Nephron progenitor cell (in vitro differentiated cells): ENCODE data around the gene TMEM178B.

ENCODE experiments used
- DNase-seq: peaks from one replicate; pipeline ENCODE4 v3.0.0; 2021
- H3K27ac Mint-ChIP-seq: 2 replicates; pipeline ENCODE4 v1.8.0; 2021; ENCODE audit warnings: mild to moderate bottlenecking, moderate library complexity, mixed read lengths
- H3K27me3 Mint-ChIP-seq: 2 replicates; pipeline ENCODE4 v1.8.0; 2021; ENCODE audit warnings: mild to moderate bottlenecking, low read depth, mixed read lengths; ENCODE audit not compliant: poor library complexity
- H3K36me3 Mint-ChIP-seq: 2 replicates; pipeline ENCODE4 v1.8.0; 2021; ENCODE audit warnings: low read depth, mixed read lengths
- H3K4me1 Mint-ChIP-seq: 2 replicates; pipeline ENCODE4 v1.8.0; 2021; ENCODE audit warnings: mixed read lengths
- H3K4me3 Mint-ChIP-seq: 2 replicates; pipeline ENCODE4 v1.8.0; 2021; ENCODE audit warnings: mild to moderate bottlenecking, moderate library complexity, mixed read lengths
- H3K9me3 Mint-ChIP-seq: 2 replicates; pipeline ENCODE4 v1.8.0; 2021; ENCODE audit warnings: mild to moderate bottlenecking, moderate library complexity, mixed read lengths
- TF ChIP-seq, protein P1 (sequence below): fragments of 200-600 bp; sonication (generic); IDR thresholded peaks from 2 replicates; pipeline ENCODE4 v1.5.0; 2021; ENCODE audit warnings: antibody characterized with exemption

Gene TMEM178B

GRCh38 chr7:141313896-141314295 lies 240.0 kb downstream of the TMEM178B start:
- Mint-ChIP-seq H3K9me3 (peaks cover 4% of the 10 kb centered on the region), H3K27ac (no peak overlapping the region)

DNA sequence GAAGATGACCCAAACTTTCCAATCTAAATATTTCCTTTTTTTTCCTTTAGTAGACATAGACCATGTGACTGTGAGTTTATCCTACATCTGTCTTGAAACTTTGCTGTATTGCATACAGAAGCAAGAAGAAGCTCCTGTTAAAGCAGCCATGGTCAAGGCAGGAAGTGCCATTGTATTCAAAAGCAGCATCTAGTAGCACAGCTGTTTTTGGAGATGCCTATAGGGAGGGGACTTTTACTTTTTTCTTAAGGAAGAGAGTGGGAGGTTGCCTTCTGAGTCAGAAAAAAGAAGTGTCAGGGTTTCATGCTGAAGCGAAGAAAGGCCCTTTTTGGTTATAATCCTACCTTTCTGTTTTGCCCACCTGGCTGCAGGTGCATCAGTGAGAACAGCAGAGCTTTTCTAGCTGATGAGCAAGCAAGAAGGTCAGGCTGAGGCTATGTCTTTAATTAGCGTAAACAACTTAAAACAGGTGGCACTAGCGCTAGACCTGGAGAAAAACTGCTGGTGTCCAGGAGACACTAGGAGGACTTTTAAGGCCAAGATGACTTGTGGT lies 243.2 kb downstream of the TMEM178B start:
- H3K27ac Mint-ChIP-seq = no peak overlapping the region
- H3K4me1 Mint-ChIP-seq = no peaks in the 10 kb centered on the region
- no peaks in the 10 kb centered on the region for H3K9me3 Mint-ChIP-seq
- peaks cover 16% of the 10 kb centered on the region for H3K27me3 Mint-ChIP-seq
- TF ChIP-seq, protein P1, sequence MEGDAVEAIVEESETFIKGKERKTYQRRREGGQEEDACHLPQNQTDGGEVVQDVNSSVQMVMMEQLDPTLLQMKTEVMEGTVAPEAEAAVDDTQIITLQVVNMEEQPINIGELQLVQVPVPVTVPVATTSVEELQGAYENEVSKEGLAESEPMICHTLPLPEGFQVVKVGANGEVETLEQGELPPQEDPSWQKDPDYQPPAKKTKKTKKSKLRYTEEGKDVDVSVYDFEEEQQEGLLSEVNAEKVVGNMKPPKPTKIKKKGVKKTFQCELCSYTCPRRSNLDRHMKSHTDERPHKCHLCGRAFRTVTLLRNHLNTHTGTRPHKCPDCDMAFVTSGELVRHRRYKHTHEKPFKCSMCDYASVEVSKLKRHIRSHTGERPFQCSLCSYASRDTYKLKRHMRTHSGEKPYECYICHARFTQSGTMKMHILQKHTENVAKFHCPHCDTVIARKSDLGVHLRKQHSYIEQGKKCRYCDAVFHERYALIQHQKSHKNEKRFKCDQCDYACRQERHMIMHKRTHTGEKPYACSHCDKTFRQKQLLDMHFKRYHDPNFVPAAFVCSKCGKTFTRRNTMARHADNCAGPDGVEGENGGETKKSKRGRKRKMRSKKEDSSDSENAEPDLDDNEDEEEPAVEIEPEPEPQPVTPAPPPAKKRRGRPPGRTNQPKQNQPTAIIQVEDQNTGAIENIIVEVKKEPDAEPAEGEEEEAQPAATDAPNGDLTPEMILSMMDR = no peak
- H3K4me3 Mint-ChIP-seq = no peak overlapping the region
- no peaks in the 10 kb centered on the region for H3K36me3 Mint-ChIP-seq
- no peak for DNase-seq

More at GRCh38 chr7:141313896-141314295, 240.0 kb downstream of the TMEM178B start:
- no peak for DNase-seq
- Mint-ChIP-seq H3K4me1 (no peaks in the 10 kb centered on the region), H3K36me3 (no peaks in the 10 kb centered on the region), H3K4me3 (no peak overlapping the region), H3K27me3 (peaks cover 18% of the 10 kb centered on the region)
- TF ChIP-seq, protein P1 = no peak

DNA sequence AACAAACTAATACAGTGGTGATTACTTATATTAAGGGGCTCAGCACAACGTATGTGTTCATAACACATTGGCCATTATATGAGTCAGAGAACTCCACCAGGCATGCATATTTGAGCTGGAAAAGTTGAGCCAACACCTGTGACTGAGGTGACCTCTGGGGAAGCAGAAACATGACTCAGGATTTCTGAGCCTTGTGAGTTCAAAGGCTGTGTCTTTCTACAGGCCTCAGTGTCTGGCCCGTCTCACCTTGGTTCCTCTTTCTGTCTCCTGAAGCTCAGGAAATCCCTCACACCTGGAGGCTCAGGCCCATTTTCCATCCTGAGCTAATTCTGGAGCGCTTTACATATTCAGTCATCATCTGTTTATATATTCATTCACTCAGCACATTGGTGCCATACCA lies 246.4 kb downstream of the TMEM178B start:
- peaks cover 13% of the 10 kb centered on the region for H3K27me3 Mint-ChIP-seq
- no peaks in the 10 kb centered on the region for H3K9me3 Mint-ChIP-seq
- no peak for DNase-seq
- no peak overlapping the region for H3K4me3 Mint-ChIP-seq
- no peaks in the 10 kb centered on the region for H3K4me1 Mint-ChIP-seq
- H3K36me3 Mint-ChIP-seq = no peaks in the 10 kb centered on the region
- H3K27ac Mint-ChIP-seq = no peak overlapping the region
- TF ChIP-seq, protein P1 = no peak

GRCh38 chr7:141322383-141322782 lies 248.5 kb downstream of the TMEM178B start:
- Mint-ChIP-seq H3K4me1 (no peaks in the 10 kb centered on the region), H3K27me3 (peaks cover 13% of the 10 kb centered on the region), H3K36me3 (no peaks in the 10 kb centered on the region), H3K9me3 (no peaks in the 10 kb centered on the region), H3K4me3 (no peak overlapping the region), H3K27ac (no peak overlapping the region)
- no peak for DNase-seq
- TF ChIP-seq, protein P1 = no peak

- no peaks in the 10 kb centered on the region for H3K4me1 Mint-ChIP-seq
- DNase-seq = no peak
- peaks cover 9% of the 10 kb centered on the region for H3K27me3 Mint-ChIP-seq
- H3K4me3 Mint-ChIP-seq = no peak overlapping the region
- H3K9me3 Mint-ChIP-seq = no peaks in the 10 kb centered on the region
- H3K27ac Mint-ChIP-seq = no peak overlapping the region
- no peaks in the 10 kb centered on the region for H3K36me3 Mint-ChIP-seq
- TF ChIP-seq, protein P1 = no peak
These were observed 250.0 kb downstream of the TMEM178B start for GRCh38 chr7:141323826-141324225.

GRCh38 chr7:141324870-141325269 lies 251.0 kb downstream of the TMEM178B start:
- H3K27me3 Mint-ChIP-seq = peaks cover 5% of the 10 kb centered on the region
- no peak overlapping the region for H3K4me3 Mint-ChIP-seq
- H3K9me3 Mint-ChIP-seq = no peaks in the 10 kb centered on the region
- peaks cover 5% of the 10 kb centered on the region for H3K4me1 Mint-ChIP-seq
- no peak for DNase-seq
- no peak overlapping the region for H3K27ac Mint-ChIP-seq
- TF ChIP-seq, protein P1 = no peak
- no peaks in the 10 kb centered on the region for H3K36me3 Mint-ChIP-seq
